ENCODE results near the gene IAH1. TPM values are rescaled to one million over a fixed set of nuclear protein-coding genes. Genes with fewer than 3 reads are reported as not detected.

Gene IAH1
- total and polyA plus RNA-seq, 4 donors = 19.2 to 62.1 (median 27.0) TPM

DNA sequence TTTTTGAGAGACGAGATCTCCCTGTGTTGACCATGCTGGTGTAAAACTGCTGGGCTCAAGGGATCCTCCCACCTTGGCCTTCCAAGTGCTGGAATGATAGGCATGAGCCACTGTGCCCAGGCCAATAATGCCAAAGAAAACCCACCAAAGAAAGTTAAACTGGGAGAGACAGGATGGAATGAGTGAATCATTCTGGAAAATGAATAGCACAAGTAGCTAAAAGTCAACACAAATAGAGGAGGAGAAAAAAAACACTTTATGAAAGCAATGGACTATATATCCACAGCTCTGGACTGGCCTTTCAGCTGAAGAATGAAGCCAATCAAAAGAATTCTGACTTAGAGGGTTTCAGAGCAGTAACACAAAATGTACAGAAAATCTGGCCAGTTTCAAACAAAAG is 23.9 kb downstream of the IAH1 start:
- no peak overlapping the region for H3K9ac ChIP-seq (ENCODE audit: low read depth in 1 of 2, low read length in 2 of 2)
- DNase-seq (ENCODE audit: low spot score) = no peak
- H3K4me3 ChIP-seq (ENCODE audit: low read depth in 1 of 3, low read length in 3 of 3) = no peak overlapping the region
- WGBS = 95% methylated on average over 1 of the region's 1 CpG
- no peaks in the 10 kb centered on the region for H3K27me3 ChIP-seq (ENCODE audit: control insufficient read depth in 4 of 4, insufficient read depth in 4 of 4, low read length in 3 of 4)
- H3K27ac ChIP-seq (ENCODE audit: low read depth in 1 of 2, low read length in 2 of 2) = no peak overlapping the region
- H3K9me3 ChIP-seq (ENCODE audit: control insufficient read depth in 4 of 4, low read length in 3 of 4) = no peaks in the 10 kb centered on the region
- H3K4me1 ChIP-seq (ENCODE audit: control insufficient read depth in 4 of 4, insufficient read depth in 4 of 4, low read length in 3 of 4) = no peaks in the 10 kb centered on the region
- H3K36me3 ChIP-seq (ENCODE audit: control insufficient read depth in 4 of 4, insufficient read depth in 3 of 4, low read depth in 1 of 4, low read length in 3 of 4) = peaks cover 13 to 39% (median 34%) of the 10 kb centered on the region in 4 donors
- TF ChIP-seq JUND (IDR thresholded peaks at IDR 0.05) = no peak
- TF ChIP-seq, protein P1, sequence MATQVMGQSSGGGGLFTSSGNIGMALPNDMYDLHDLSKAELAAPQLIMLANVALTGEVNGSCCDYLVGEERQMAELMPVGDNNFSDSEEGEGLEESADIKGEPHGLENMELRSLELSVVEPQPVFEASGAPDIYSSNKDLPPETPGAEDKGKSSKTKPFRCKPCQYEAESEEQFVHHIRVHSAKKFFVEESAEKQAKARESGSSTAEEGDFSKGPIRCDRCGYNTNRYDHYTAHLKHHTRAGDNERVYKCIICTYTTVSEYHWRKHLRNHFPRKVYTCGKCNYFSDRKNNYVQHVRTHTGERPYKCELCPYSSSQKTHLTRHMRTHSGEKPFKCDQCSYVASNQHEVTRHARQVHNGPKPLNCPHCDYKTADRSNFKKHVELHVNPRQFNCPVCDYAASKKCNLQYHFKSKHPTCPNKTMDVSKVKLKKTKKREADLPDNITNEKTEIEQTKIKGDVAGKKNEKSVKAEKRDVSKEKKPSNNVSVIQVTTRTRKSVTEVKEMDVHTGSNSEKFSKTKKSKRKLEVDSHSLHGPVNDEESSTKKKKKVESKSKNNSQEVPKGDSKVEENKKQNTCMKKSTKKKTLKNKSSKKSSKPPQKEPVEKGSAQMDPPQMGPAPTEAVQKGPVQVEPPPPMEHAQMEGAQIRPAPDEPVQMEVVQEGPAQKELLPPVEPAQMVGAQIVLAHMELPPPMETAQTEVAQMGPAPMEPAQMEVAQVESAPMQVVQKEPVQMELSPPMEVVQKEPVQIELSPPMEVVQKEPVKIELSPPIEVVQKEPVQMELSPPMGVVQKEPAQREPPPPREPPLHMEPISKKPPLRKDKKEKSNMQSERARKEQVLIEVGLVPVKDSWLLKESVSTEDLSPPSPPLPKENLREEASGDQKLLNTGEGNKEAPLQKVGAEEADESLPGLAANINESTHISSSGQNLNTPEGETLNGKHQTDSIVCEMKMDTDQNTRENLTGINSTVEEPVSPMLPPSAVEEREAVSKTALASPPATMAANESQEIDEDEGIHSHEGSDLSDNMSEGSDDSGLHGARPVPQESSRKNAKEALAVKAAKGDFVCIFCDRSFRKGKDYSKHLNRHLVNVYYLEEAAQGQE (IDR thresholded peaks at IDR 0.05) = no peak
- TF ChIP-seq GABPA (IDR thresholded peaks at IDR 0.05 in 1 of 2, conservative IDR thresholded peaks at IDR 0.05 in 1 of 2) = no peak
- TF ChIP-seq, protein P2, sequence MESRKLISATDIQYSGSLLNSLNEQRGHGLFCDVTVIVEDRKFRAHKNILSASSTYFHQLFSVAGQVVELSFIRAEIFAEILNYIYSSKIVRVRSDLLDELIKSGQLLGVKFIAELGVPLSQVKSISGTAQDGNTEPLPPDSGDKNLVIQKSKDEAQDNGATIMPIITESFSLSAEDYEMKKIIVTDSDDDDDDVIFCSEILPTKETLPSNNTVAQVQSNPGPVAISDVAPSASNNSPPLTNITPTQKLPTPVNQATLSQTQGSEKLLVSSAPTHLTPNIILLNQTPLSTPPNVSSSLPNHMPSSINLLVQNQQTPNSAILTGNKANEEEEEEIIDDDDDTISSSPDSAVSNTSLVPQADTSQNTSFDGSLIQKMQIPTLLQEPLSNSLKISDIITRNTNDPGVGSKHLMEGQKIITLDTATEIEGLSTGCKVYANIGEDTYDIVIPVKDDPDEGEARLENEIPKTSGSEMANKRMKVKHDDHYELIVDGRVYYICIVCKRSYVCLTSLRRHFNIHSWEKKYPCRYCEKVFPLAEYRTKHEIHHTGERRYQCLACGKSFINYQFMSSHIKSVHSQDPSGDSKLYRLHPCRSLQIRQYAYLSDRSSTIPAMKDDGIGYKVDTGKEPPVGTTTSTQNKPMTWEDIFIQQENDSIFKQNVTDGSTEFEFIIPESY (IDR thresholded peaks at IDR 0.05) = no peak
- TF ChIP-seq, protein P3, sequence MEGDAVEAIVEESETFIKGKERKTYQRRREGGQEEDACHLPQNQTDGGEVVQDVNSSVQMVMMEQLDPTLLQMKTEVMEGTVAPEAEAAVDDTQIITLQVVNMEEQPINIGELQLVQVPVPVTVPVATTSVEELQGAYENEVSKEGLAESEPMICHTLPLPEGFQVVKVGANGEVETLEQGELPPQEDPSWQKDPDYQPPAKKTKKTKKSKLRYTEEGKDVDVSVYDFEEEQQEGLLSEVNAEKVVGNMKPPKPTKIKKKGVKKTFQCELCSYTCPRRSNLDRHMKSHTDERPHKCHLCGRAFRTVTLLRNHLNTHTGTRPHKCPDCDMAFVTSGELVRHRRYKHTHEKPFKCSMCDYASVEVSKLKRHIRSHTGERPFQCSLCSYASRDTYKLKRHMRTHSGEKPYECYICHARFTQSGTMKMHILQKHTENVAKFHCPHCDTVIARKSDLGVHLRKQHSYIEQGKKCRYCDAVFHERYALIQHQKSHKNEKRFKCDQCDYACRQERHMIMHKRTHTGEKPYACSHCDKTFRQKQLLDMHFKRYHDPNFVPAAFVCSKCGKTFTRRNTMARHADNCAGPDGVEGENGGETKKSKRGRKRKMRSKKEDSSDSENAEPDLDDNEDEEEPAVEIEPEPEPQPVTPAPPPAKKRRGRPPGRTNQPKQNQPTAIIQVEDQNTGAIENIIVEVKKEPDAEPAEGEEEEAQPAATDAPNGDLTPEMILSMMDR (IDR thresholded peaks at IDR 0.05; ENCODE audit: low read depth, low read length, missing input control) = no peak
- no peak for TF ChIP-seq HNF4A (conservative IDR thresholded peaks at IDR 0.05)
- no peak for TF ChIP-seq RAD21 (IDR thresholded peaks at IDR 0.05)
- TF ChIP-seq FOXA2 (IDR thresholded peaks at IDR 0.05) = no peak
- TF ChIP-seq, protein P4, sequence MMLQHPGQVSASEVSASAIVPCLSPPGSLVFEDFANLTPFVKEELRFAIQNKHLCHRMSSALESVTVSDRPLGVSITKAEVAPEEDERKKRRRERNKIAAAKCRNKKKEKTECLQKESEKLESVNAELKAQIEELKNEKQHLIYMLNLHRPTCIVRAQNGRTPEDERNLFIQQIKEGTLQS (IDR thresholded peaks at IDR 0.05) = no peak
- TF ChIP-seq, protein P5, sequence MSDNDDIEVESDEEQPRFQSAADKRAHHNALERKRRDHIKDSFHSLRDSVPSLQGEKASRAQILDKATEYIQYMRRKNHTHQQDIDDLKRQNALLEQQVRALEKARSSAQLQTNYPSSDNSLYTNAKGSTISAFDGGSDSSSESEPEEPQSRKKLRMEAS (IDR thresholded peaks at IDR 0.05) = no peak
- TF ChIP-seq HNF4G (IDR thresholded peaks at IDR 0.05) = no peak
- TF ChIP-seq FOXA1 (IDR thresholded peaks at IDR 0.05) = no peak
- no peak for TF ChIP-seq TAF1 (conservative IDR thresholded peaks at IDR 0.05)
- no peak for TF ChIP-seq SP1 (IDR thresholded peaks at IDR 0.05)
- no peak for TF ChIP-seq YY1 (IDR thresholded peaks at IDR 0.05)
- TF ChIP-seq NR2F2 (IDR thresholded peaks at IDR 0.05) = no peak
- no peak for TF ChIP-seq RXRA (IDR thresholded peaks at IDR 0.05)
- TF ChIP-seq EGR1 (IDR thresholded peaks at IDR 0.05; ENCODE audit: low read depth in 2 of 2) = no peak

Data from liver (tissue), 9 donors.